Activated CD4-positive, alpha-beta T cell treated with anti-CD3 and anti-CD28 coated beads, Interleukin-2, amount 10 ng/mL, durations not matched to agents 7 days and 5 days (primary cell): ENCODE measurements around the gene C1orf226. TPM values are rescaled to one million over a fixed set of nuclear protein-coding genes. Genes with fewer than 3 reads are reported as not detected.

Experiments
- CTCF ChIA-PET: fragments of 350-600 bp; sonication (Branson Sonifier 250); formaldehyde crosslinking; loops from one replicate; lab custom pipeline; 2021; ENCODE audit warnings: antibody characterized with exemption; lab: Charles Lee
- POLR2A ChIA-PET: fragments of 350-600 bp; sonication (Branson Sonifier 250); formaldehyde crosslinking; loops from one replicate; lab custom pipeline; 2021; ENCODE audit warnings: antibody characterized with exemption; lab: Charles Lee
- DNase-seq: peaks from one replicate; pipeline ENCODE4 v3.0.0-alpha.2; 2020
- H3K27ac Mint-ChIP-seq: one replicate; pipeline ENCODE4 v1.8.0; 2021; ENCODE audit warnings: mild to moderate bottlenecking, moderate library complexity, mixed read lengths
- H3K27me3 Mint-ChIP-seq: one replicate; pipeline ENCODE4 v1.8.0; 2021; ENCODE audit warnings: mixed read lengths
- H3K36me3 Mint-ChIP-seq: one replicate; pipeline ENCODE4 v1.8.0; 2021; ENCODE audit warnings: low read depth, mixed read lengths
- H3K4me1 Mint-ChIP-seq: one replicate; pipeline ENCODE4 v1.8.0; 2021; ENCODE audit warnings: mixed read lengths
- H3K4me3 Mint-ChIP-seq: one replicate; pipeline ENCODE4 v1.8.0; 2021; ENCODE audit warnings: mild to moderate bottlenecking, moderate library complexity, mixed read lengths
- H3K9me3 Mint-ChIP-seq: one replicate; pipeline ENCODE4 v1.8.0; 2021; ENCODE audit warnings: mixed read lengths
- total RNA-seq, 2 experiments: library from RNA; stranded (reverse); gene quantifications; one replicate each; pipeline ENCODE4 v1.2.3, GENCODE V29; 2021

The C1orf226 gene
- total RNA-seq, 2 experiments from 2014 or later = not detected

GRCh38 chr1:162381941-162382750, 618 bp downstream of the C1orf226 start:
- no peak overlapping the region for H3K27ac Mint-ChIP-seq
- CTCF ChIA-PET = interaction anchor here (0.8 to 1.1 kb wide), 2 partner anchors 17 to 27 kb away, joined by 3 read pairs; no protein-coding TSS in a partner anchor
- no peak overlapping the region for H3K4me3 Mint-ChIP-seq
- POLR2A ChIA-PET = no interaction called here
- no peak for DNase-seq
- H3K4me1 Mint-ChIP-seq = no peaks in the 10 kb centered on the region
- no peaks in the 10 kb centered on the region for H3K36me3 Mint-ChIP-seq
- H3K27me3 Mint-ChIP-seq = no peaks in the 10 kb centered on the region
- no peaks in the 10 kb centered on the region for H3K9me3 Mint-ChIP-seq

- no peaks in the 10 kb centered on the region for H3K4me1 Mint-ChIP-seq
- H3K4me3 Mint-ChIP-seq = no peak overlapping the region
- H3K27ac Mint-ChIP-seq = no peak overlapping the region
- no peak for DNase-seq
- H3K27me3 Mint-ChIP-seq = no peaks in the 10 kb centered on the region
- H3K9me3 Mint-ChIP-seq = no peaks in the 10 kb centered on the region
- POLR2A ChIA-PET = interaction anchor here (0.6 kb wide), 1 partner anchor 514 kb away, joined by 3 read pairs; no protein-coding TSS in a partner anchor
- H3K36me3 Mint-ChIP-seq = no peaks in the 10 kb centered on the region
- CTCF ChIA-PET = interaction anchor here (0.8 kb wide), 1 partner anchor 16 kb away, joined by 3 read pairs; no protein-coding TSS in a partner anchor
Observed at GRCh38 chr1:162383091-162383490, 1.6 kb downstream of the C1orf226 start.

- no peak for DNase-seq
- no peak overlapping the region for H3K27ac Mint-ChIP-seq
- ChIA-PET CTCF (interaction anchor here (0.8 kb wide), 1 partner anchor 29 kb away, joined by 3 read pairs; the partner anchor contains the start of gene SH2D1B), POLR2A (no interaction called here)
- no peak overlapping the region for H3K4me3 Mint-ChIP-seq
- H3K36me3 Mint-ChIP-seq = no peaks in the 10 kb centered on the region
- no peaks in the 10 kb centered on the region for H3K27me3 Mint-ChIP-seq
- H3K9me3 Mint-ChIP-seq = no peaks in the 10 kb centered on the region
- H3K4me1 Mint-ChIP-seq = no peaks in the 10 kb centered on the region
Observed at GRCh38 chr1:162383516-162383915, 2.0 kb downstream of the C1orf226 start.

- DNase-seq = no peak
- no peaks in the 10 kb centered on the region for H3K27me3 Mint-ChIP-seq
- ChIA-PET POLR2A (no interaction called here), CTCF (interaction anchor here (0.8 kb wide), 1 partner anchor 28 kb away, joined by 3 read pairs; the partner anchor contains the start of gene SH2D1B)
- H3K36me3 Mint-ChIP-seq = no peaks in the 10 kb centered on the region
- H3K4me1 Mint-ChIP-seq = no peaks in the 10 kb centered on the region
- no peak overlapping the region for H3K4me3 Mint-ChIP-seq
- H3K9me3 Mint-ChIP-seq = no peaks in the 10 kb centered on the region
- H3K27ac Mint-ChIP-seq = no peak overlapping the region
Observed at GRCh38 chr1:162384116-162384515, 2.6 kb downstream of the C1orf226 start.

- Mint-ChIP-seq H3K27me3 (peaks cover 1% of the 10 kb centered on the region), H3K36me3 (no peaks in the 10 kb centered on the region), H3K4me1 (peaks cover 2% of the 10 kb centered on the region), H3K27ac (no peak overlapping the region), H3K9me3 (no peaks in the 10 kb centered on the region), H3K4me3 (no peak overlapping the region)
- no peak for DNase-seq
- ChIA-PET CTCF (interaction anchor here (0.8 kb wide), 1 partner anchor 27 kb away, joined by 3 read pairs; the partner anchor contains the start of gene SH2D1B), POLR2A (no interaction called here)
Observed at GRCh38 chr1:162384601-162385279, 3.2 kb downstream of the C1orf226 start.

GRCh38 chr1:162385280-162385623, 3.7 kb downstream of the C1orf226 start:
- H3K27ac Mint-ChIP-seq = no peak overlapping the region
- H3K9me3 Mint-ChIP-seq = no peaks in the 10 kb centered on the region
- H3K27me3 Mint-ChIP-seq = peaks cover 2% of the 10 kb centered on the region
- no peak overlapping the region for H3K4me3 Mint-ChIP-seq
- POLR2A ChIA-PET = no interaction called here
- CTCF ChIA-PET = no interaction called here
- no peaks in the 10 kb centered on the region for H3K36me3 Mint-ChIP-seq
- no peak for DNase-seq
- peaks cover 2% of the 10 kb centered on the region for H3K4me1 Mint-ChIP-seq

GRCh38 chr1:162385702-162386101, 4.2 kb downstream of the C1orf226 start:
- no peak overlapping the region for H3K27ac Mint-ChIP-seq
- H3K9me3 Mint-ChIP-seq = no peaks in the 10 kb centered on the region
- H3K27me3 Mint-ChIP-seq = peaks cover 6% of the 10 kb centered on the region
- ChIA-PET POLR2A (no interaction called here), CTCF (no interaction called here)
- no peak for DNase-seq
- no peaks in the 10 kb centered on the region for H3K36me3 Mint-ChIP-seq
- H3K4me1 Mint-ChIP-seq = peaks cover 2% of the 10 kb centered on the region
- H3K4me3 Mint-ChIP-seq = no peak overlapping the region

GRCh38 chr1:162386292-162387225, 5.0 kb downstream of the C1orf226 start:
- H3K4me1 Mint-ChIP-seq = peaks cover 2% of the 10 kb centered on the region
- H3K27ac Mint-ChIP-seq = no peak overlapping the region
- H3K4me3 Mint-ChIP-seq = no peak overlapping the region
- ChIA-PET POLR2A (no interaction called here), CTCF (no interaction called here)
- H3K9me3 Mint-ChIP-seq = no peaks in the 10 kb centered on the region
- peaks cover 6% of the 10 kb centered on the region for H3K27me3 Mint-ChIP-seq
- DNase-seq = no peak
- no peaks in the 10 kb centered on the region for H3K36me3 Mint-ChIP-seq

- H3K4me1 Mint-ChIP-seq = peaks cover 2% of the 10 kb centered on the region
- no peak overlapping the region for H3K27ac Mint-ChIP-seq
- ChIA-PET CTCF (no interaction called here), POLR2A (no interaction called here)
- no peaks in the 10 kb centered on the region for H3K9me3 Mint-ChIP-seq
- DNase-seq = no peak
- peaks cover 6% of the 10 kb centered on the region for H3K27me3 Mint-ChIP-seq
- H3K36me3 Mint-ChIP-seq = no peaks in the 10 kb centered on the region
- H3K4me3 Mint-ChIP-seq = no peak overlapping the region
Observed at GRCh38 chr1:162387226-162388082, 5.9 kb downstream of the C1orf226 start.

- Mint-ChIP-seq H3K4me1 (peaks cover 2% of the 10 kb centered on the region), H3K4me3 (no peak overlapping the region), H3K27ac (no peak overlapping the region), H3K36me3 (no peaks in the 10 kb centered on the region), H3K9me3 (no peaks in the 10 kb centered on the region), H3K27me3 (peaks cover 6% of the 10 kb centered on the region)
- ChIA-PET CTCF (no interaction called here), POLR2A (no interaction called here)
- no peak for DNase-seq
Observed at GRCh38 chr1:162388083-162388594, 6.6 kb downstream of the C1orf226 start.

GRCh38 chr1:162388615-162389014, 7.1 kb downstream of the C1orf226 start:
- ChIA-PET POLR2A (no interaction called here), CTCF (no interaction called here)
- no peak overlapping the region for H3K27ac Mint-ChIP-seq
- H3K36me3 Mint-ChIP-seq = no peaks in the 10 kb centered on the region
- H3K9me3 Mint-ChIP-seq = no peaks in the 10 kb centered on the region
- peaks cover 2% of the 10 kb centered on the region for H3K4me1 Mint-ChIP-seq
- no peak for DNase-seq
- peaks cover 6% of the 10 kb centered on the region for H3K27me3 Mint-ChIP-seq
- H3K4me3 Mint-ChIP-seq = no peak overlapping the region
